GM18505 (cell line): ENCODE data around the gene FOXP4.

Source experiments
- ATAC-seq: cut with Tn5 transposase; IDR thresholded peaks from one replicate; pipeline ENCODE4 v1.9.1; 2021; ENCODE audit not compliant: unreplicated experiment
- POLR2A ChIP-seq: IDR thresholded peaks from 4 replicates; pipeline ENCODE4 v1.6.1; 2011; ENCODE audit warnings: borderline replicate concordance; ENCODE audit not compliant: insufficient read depth, insufficient read length; ENCODE audit errors: extremely low read depth

FOXP4 gene

GRCh38 chr6:41646026-41646795 lies 100.0 kb downstream of the FOXP4 start:
- no peak for TF ChIP-seq POLR2A
- ATAC-seq: no peak

- TF ChIP-seq POLR2A: no peak
- ATAC-seq: no peak
Observed at GRCh38 chr6:41647061-41647511, 100.9 kb downstream of the FOXP4 start.

DNA sequence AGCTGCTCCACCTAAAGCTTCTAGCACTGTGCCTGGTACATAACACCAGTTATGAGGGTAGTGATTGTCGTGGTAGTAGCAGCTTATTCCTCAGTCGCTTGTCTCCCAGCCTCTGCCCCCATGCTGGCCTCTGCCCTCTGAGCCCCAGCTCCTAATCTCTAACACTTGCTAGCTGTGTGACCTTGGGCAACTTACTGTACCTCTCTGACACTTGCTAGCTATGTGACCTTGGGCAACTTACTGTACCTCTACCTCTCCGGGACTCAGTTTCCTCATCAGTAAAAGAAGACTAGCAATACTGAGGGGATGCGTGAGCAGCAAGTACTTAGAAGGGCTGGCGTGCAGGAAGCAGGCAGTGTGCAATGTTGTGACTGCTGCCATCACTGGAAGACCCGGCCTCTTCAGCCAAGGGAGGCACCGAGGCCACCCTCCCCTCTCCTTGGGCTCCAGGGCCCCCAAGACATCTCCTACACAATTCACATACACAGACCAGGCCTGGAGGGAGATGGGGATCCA lies 101.9 kb downstream of the FOXP4 start:
- no peak for ATAC-seq
- TF ChIP-seq POLR2A: no peak

GRCh38 chr6:41648921-41649320 lies 102.7 kb downstream of the FOXP4 start:
- ATAC-seq: no peak
- no peak for TF ChIP-seq POLR2A

- no peak for TF ChIP-seq POLR2A
- ATAC-seq: no peak
Observed at GRCh38 chr6:41649596-41649995, 103.4 kb downstream of the FOXP4 start.

GRCh38 chr6:41650120-41650519 lies 103.9 kb downstream of the FOXP4 start:
- ATAC-seq: no peak
- TF ChIP-seq POLR2A: no peak

DNA sequence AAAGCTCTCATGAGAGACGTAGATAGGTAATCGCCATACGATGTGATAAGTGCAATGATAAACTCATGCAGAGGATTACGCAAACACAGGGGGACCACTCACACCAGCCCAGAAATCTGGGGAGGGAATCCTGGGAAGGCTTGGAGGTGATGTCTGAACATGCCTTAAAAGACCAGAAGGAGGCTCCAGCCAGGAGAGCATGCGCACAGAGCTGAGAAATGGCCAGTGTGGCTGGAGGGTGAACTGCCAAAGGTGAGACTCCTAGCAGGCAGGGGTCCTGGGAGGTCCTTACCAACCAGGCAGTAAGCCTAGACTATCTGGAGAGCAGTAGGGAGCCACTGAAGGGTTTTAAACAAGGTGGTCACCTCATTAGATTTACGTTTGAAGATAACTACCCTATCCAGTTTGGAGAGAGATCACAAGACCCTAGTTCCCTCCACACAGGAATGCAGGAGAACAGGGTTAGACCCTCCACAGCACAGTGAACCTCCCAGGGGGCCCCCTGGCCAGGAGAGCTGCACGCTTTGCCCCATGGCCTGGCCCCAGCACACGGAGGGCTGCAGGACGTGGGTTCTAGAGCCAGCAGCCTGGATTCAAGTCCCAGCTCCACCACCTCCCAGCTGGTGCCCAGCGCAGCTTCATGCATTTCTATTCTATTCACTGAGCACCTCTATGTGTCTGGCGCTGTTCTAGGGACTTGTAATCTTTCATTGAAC lies 105.2 kb downstream of the FOXP4 start:
- no peak for ATAC-seq

More for the DNA sequence above, 105.2 kb downstream of the FOXP4 start:
- no peak for TF ChIP-seq POLR2A
